PFSK-1 (cell line): Measurements from ENCODE around the gene CAP1.

Experiments
- POLR2AphosphoS5 ChIP-seq: IDR thresholded peaks from 2 replicates; pipeline ENCODE4 v1.6.1; 2012; ENCODE audit warnings: low read depth, mild to moderate bottlenecking, control low read depth, low read length, moderate library complexity
- SIN3A ChIP-seq: IDR thresholded peaks from 2 replicates; pipeline ENCODE4 v1.6.1; 2012; ENCODE audit warnings: mild to moderate bottlenecking, low read length, moderate library complexity, borderline replicate concordance; ENCODE audit not compliant: insufficient read depth
- TAF1 ChIP-seq: IDR thresholded peaks from 2 replicates; pipeline ENCODE4 v1.6.1; 2012; ENCODE audit warnings: low read length, control low read depth, borderline replicate concordance; ENCODE audit not compliant: insufficient read depth
- TF ChIP-seq, protein P1 (sequence below), 2 experiments: IDR thresholded peaks; 2 replicates each; pipeline versions ENCODE4 v1.6.1 to v1.8.0; 2011 to 2012; ENCODE audit warnings: low read depth in 2 of 2, low read length in 2 of 2, control low read depth in 1 of 2, inconsistent platforms in 1 of 2, mild to moderate bottlenecking in 1 of 2, moderate library complexity in 1 of 2; ENCODE audit not compliant: insufficient read depth in 1 of 2

DNA sequence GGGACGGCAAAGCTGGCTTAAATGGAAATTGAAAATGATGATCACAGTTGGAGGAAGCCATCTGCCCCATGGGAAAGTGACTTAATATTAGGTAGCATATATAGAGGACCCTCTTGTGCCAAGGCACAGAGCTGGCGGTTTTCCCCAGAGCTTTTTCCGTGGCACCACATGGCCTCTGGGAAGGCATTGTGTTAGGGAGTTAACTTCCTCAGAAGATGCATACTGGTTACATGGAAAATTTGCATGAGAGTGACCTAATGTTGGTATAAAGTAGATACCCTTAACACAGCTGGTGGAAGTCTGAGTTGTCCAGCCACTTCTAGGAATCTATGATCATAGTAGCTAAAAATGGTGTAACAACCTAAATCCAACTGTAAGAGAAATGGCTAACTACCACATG, 27.3 kb downstream of the CAP1 start:
- no peak for TF ChIP-seq TAF1
- TF ChIP-seq, protein P1, sequence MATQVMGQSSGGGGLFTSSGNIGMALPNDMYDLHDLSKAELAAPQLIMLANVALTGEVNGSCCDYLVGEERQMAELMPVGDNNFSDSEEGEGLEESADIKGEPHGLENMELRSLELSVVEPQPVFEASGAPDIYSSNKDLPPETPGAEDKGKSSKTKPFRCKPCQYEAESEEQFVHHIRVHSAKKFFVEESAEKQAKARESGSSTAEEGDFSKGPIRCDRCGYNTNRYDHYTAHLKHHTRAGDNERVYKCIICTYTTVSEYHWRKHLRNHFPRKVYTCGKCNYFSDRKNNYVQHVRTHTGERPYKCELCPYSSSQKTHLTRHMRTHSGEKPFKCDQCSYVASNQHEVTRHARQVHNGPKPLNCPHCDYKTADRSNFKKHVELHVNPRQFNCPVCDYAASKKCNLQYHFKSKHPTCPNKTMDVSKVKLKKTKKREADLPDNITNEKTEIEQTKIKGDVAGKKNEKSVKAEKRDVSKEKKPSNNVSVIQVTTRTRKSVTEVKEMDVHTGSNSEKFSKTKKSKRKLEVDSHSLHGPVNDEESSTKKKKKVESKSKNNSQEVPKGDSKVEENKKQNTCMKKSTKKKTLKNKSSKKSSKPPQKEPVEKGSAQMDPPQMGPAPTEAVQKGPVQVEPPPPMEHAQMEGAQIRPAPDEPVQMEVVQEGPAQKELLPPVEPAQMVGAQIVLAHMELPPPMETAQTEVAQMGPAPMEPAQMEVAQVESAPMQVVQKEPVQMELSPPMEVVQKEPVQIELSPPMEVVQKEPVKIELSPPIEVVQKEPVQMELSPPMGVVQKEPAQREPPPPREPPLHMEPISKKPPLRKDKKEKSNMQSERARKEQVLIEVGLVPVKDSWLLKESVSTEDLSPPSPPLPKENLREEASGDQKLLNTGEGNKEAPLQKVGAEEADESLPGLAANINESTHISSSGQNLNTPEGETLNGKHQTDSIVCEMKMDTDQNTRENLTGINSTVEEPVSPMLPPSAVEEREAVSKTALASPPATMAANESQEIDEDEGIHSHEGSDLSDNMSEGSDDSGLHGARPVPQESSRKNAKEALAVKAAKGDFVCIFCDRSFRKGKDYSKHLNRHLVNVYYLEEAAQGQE (IDR thresholded peaks at IDR 0.05; ENCODE audit: insufficient read depth in 1 of 2, low read depth in 2 of 2, low read length in 2 of 2) = no peak
- no peak for TF ChIP-seq POLR2AphosphoS5
- TF ChIP-seq SIN3A = no peak
